K562 (cell line): ENCODE data around the gene THAP2. TPM values are rescaled to one million over a fixed set of nuclear protein-coding genes. Genes with fewer than 3 reads are reported as not detected.

Source experiments
- ATAC-seq: fragments of 200-7000 bp; cut with Tn5 transposase; 3 replicates; pipeline ENCODE4 v1.9.1; 2020; ENCODE audit warnings: moderate library complexity
- BruUV-seq: library from RNA; stranded (reverse); fragments of 400-500 nt; replicated peaks from 2 replicates; lab custom pipeline; 2021; lab: Mats Ljungman, UMichigan
- CTCF ChIA-PET: fragments of 300-600 bp; formaldehyde crosslinking; extraction: SDS; loops from one replicate; lab custom pipeline; 2021; ENCODE audit warnings: low intra/inter-chr PET ratio; lab: Yijun Ruan, JAX
- POLR2A ChIA-PET: fragments of 300-600, 350-650 bp; sonication (Branson Sonifier 250); formaldehyde crosslinking; extraction: SDS; loops from one replicate; lab custom pipeline; 2021; ENCODE audit warnings: antibody characterized with exemption, inconsistent platforms; lab: Yijun Ruan, JAX
- DNase-seq, 4 experiments: peaks; one replicate each; pipeline versions ENCODE4 v3.0.0 to v3.0.0-alpha.2; 2011 to 2018; ENCODE audit warnings: low spot score in 3 of 4, mixed read lengths in 3 of 4; ENCODE audit errors: extremely low read depth in 1 of 4
- FAIRE-seq: peaks from 2 replicates; lab custom pipeline; 2011; peaks lifted over from hg19 to GRCh38; lab: Jason Lieb, UNC
- H2AFZ ChIP-seq: 2 replicates; pipeline ENCODE4 v1.6.0; 2011; ENCODE audit warnings: low read depth, low read length, control low read depth, inconsistent platforms
- H3K27ac ChIP-seq: fragments of 200-600 bp; 3 replicates; pipeline ENCODE4 v1.8.0; 2011; ENCODE audit warnings: low read depth, mild to moderate bottlenecking, control low read depth, inconsistent platforms, low read length, moderate library complexity, mixed read lengths; ENCODE audit errors: extremely low read depth
- H3K27me3 ChIP-seq, 2 experiments: fragments of 300-600 bp in 1 of 2; 2 replicates in 1 of 2; 3 replicates in 1 of 2; pipeline versions ENCODE4 v1.6.0 to v1.8.0; 2011; ENCODE audit warnings: inconsistent platforms in 2 of 2, low read length in 2 of 2, mild to moderate bottlenecking in 1 of 2, mixed read lengths in 1 of 2, moderate library complexity in 1 of 2; ENCODE audit not compliant: control insufficient read depth in 2 of 2, insufficient read depth in 2 of 2
- H3K36me3 ChIP-seq: fragments of 300-600 bp; 3 replicates; pipeline ENCODE4 v1.8.0; 2011; ENCODE audit warnings: mild to moderate bottlenecking, low read length, inconsistent platforms; ENCODE audit not compliant: control insufficient read depth, insufficient read depth
- H3K4me1 ChIP-seq, 2 experiments: fragments of 200-600 bp in 1 of 2; replicated peaks in 1 of 2; 2 replicates in 1 of 2; 3 replicates in 1 of 2; pipeline versions ENCODE4 v1.5.1 to v1.8.0; 2011; ENCODE audit warnings: inconsistent platforms in 2 of 2, low read length in 2 of 2, mild to moderate bottlenecking in 1 of 2, mixed read lengths in 1 of 2, moderate library complexity in 1 of 2; ENCODE audit not compliant: control insufficient read depth in 2 of 2, insufficient read depth in 2 of 2
- H3K4me2 ChIP-seq: 2 replicates; pipeline ENCODE4 v1.6.1; 2011; ENCODE audit warnings: low read length, control low read depth, inconsistent platforms, mixed read lengths; ENCODE audit not compliant: insufficient read depth
- H3K4me3 ChIP-seq: fragments of 200-600 bp; sonication (generic), shearing (Covaris generic); 2 replicates; pipeline ENCODE4 v1.5.1; 2016; ENCODE audit warnings: control low read depth, inconsistent platforms
- H3K79me2 ChIP-seq: fragments of 200-600 bp; 3 replicates; pipeline ENCODE4 v1.8.0; 2011; ENCODE audit warnings: low read length, inconsistent platforms; ENCODE audit not compliant: control insufficient read depth, insufficient read depth
- H3K9ac ChIP-seq, 2 experiments: 2 replicates each; pipeline versions ENCODE4 v1.6.0 to v1.6.1; 2011; ENCODE audit warnings: low read depth in 2 of 2, low read length in 2 of 2, control low read depth in 1 of 2, inconsistent platforms in 1 of 2, mild to moderate bottlenecking in 1 of 2, mixed read lengths in 1 of 2; ENCODE audit not compliant: insufficient read depth in 1 of 2
- H3K9me1 ChIP-seq: one replicate; pipeline ENCODE4 v1.6.0; 2011; ENCODE audit warnings: inconsistent platforms, mild to moderate bottlenecking, low read length, moderate library complexity; ENCODE audit not compliant: control insufficient read depth, insufficient read depth
- H3K9me3 ChIP-seq: replicated peaks from 2 replicates; pipeline ENCODE4 v1.5.1; 2011; ENCODE audit warnings: low read depth, low read length, inconsistent platforms; ENCODE audit not compliant: control insufficient read depth, insufficient read depth
- H4K20me1 ChIP-seq: replicated peaks from 2 replicates; pipeline ENCODE4 v1.6.1; 2011; ENCODE audit warnings: low read length, inconsistent platforms, mixed read lengths; ENCODE audit not compliant: control insufficient read depth, insufficient read depth
- AFF1 ChIP-seq, 2 experiments: fragments of 450-650 bp; IDR thresholded peaks; 2 replicates each; pipeline ENCODE4 v1.6.1; 2018; ENCODE audit warnings: mild to moderate bottlenecking in 2 of 2, low read depth in 1 of 2; ENCODE audit not compliant: partially characterized antibody in 2 of 2
- CHD1 ChIP-seq: fragments of 200-600 bp; sonication (generic); IDR thresholded peaks from one replicate; pipeline ENCODE4 v1.6.1; 2012; ENCODE audit warnings: mild to moderate bottlenecking, moderate library complexity, low read length, inconsistent platforms
- ESRRA ChIP-seq: fragments of 450-650 bp; IDR thresholded peaks from 2 replicates; pipeline ENCODE4 v1.6.1; 2014; ENCODE audit warnings: low read depth, mild to moderate bottlenecking, moderate library complexity, borderline replicate concordance
- GMEB1 ChIP-seq: fragments of 250-450 bp; sonication (Bioruptor Pico); IDR thresholded peaks from 2 replicates; pipeline ENCODE4 v1.4.0; 2020; ENCODE audit warnings: mild to moderate bottlenecking
- HMGN3 ChIP-seq: IDR thresholded peaks from 2 replicates; pipeline ENCODE4 v1.6.1; 2011; ENCODE audit warnings: borderline replicate concordance, low read depth, mild to moderate bottlenecking, mixed read lengths, low read length; ENCODE audit not compliant: insufficient read length; ENCODE audit errors: extremely low read depth
- MCM7 ChIP-seq, 2 experiments: fragments of 450-650 bp; IDR thresholded peaks; 2 replicates each; pipeline ENCODE4 v1.6.1; 2016 to 2018
- MLX ChIP-seq, 2 experiments: fragments of 450-650 bp in 1 of 2; sonication (generic) in 1 of 2; formaldehyde crosslinking; conservative IDR thresholded peaks; 2 replicates each; pipeline versions ENCODE4 v1.4.0 to v1.8.1; 2020 to 2022; ENCODE audit warnings: mild to moderate bottlenecking in 1 of 2, missing genetic modification reagents in 1 of 2
- PCBP2 ChIP-seq: fragments of 200-400 bp; formaldehyde crosslinking; IDR thresholded peaks from 2 replicates; pipeline ENCODE4 v1.6.1; 2018; ENCODE audit warnings: low read length, low read depth, mild to moderate bottlenecking, moderate library complexity; ENCODE audit not compliant: poor library complexity, severe bottlenecking
- RAD51 ChIP-seq: fragments of 450-650 bp; IDR thresholded peaks from 2 replicates; pipeline ENCODE4 v1.7.1; 2016; ENCODE audit warnings: low read depth, mild to moderate bottlenecking, borderline replicate concordance
- SNRNP70 ChIP-seq: fragments of 200-400 bp; formaldehyde crosslinking; optimal IDR thresholded peaks from 2 replicates; pipeline ENCODE3; 2017; ENCODE audit warnings: low read depth, low read length
- SP2 ChIP-seq: IDR thresholded peaks from 2 replicates; pipeline ENCODE4 v1.6.1; 2011; ENCODE audit warnings: mild to moderate bottlenecking, low read depth, low read length, moderate library complexity; ENCODE audit not compliant: poor library complexity, severe bottlenecking; ENCODE audit errors: extremely low read depth
- THAP7 ChIP-seq: fragments of 250-450 bp; sonication (Bioruptor Pico); IDR thresholded peaks from 2 replicates; pipeline ENCODE4 v1.5.0; 2021
- WGBS: fragments of 100-300 bp; shearing (Covaris generic); methylation state at CpG from one replicate; pipeline ENCODE4 v1.1.6; 2016; ENCODE audit warnings: low coverage, mixed read lengths; ENCODE audit not compliant: insufficient coverage; ENCODE audit errors: missing lambda C conversion rate; 5-methylcytosine and 5-hydroxymethylcytosine counted together
- in situ Hi-C: fragments of 300-500 bp; cut with MboI; formaldehyde crosslinking; loops from 4 replicates; pipeline ENCODE4 v1.15.0; 2018; ENCODE audit warnings: inconsistent platforms, mixed read lengths
- intact Hi-C: fragments of 100-400 bp; cut with micrococcal nuclease; formaldehyde crosslinking; loops from 2 replicates; pipeline ENCODE4 v1.14.2; 2022
- polyA plus RNA-seq, 8 experiments: library from polyadenylated mRNA; depleted of rRNA in 4 of 8; stranded (reverse) in 5 of 8; unstranded in 3 of 8; fragments of >200 nt; fragmentation: Nextera tagmentation in 2 of 8; fragmentation: Illumina TruSeq in 1 of 8; extraction: Ambion mirVana in 2 of 8; extraction: Trizol in 1 of 8; gene quantifications; 2 replicates each; pipeline versions ENCODE4 v1.2.1 to v1.2.3, GENCODE V29; 2011 to 2014; ENCODE audit warnings: inconsistent platforms in 1 of 8, missing spikeins in 1 of 8
- total RNA-seq, 7 experiments: library from RNA; depleted of rRNA in 6 of 7; stranded (reverse); fragments of >200 nt in 6 of 7; fragmentation: Illumina TruSeq in 2 of 7; extraction: Trizol in 2 of 7; gene quantifications; 2 replicates each; pipeline versions ENCODE4 v1.2.1 to v1.2.3, GENCODE V29; 2011 to 2021; ENCODE audit warnings: low replicate concordance in 1 of 7
- TF ChIP-seq, protein P1 (sequence below): fragments of 450-650 bp; IDR thresholded peaks from 2 replicates; pipeline ENCODE4 v1.6.1; 2018; ENCODE audit warnings: mild to moderate bottlenecking, low read depth; ENCODE audit not compliant: partially characterized antibody

Gene THAP2
- total and polyA plus RNA-seq, 9 of the 15 experiments (the other 6 are each of a cell fraction or from before 2014, with no cell fraction given), result 1.8 to 18.9 (median 7.3) TPM

GRCh38 chr12:71704920-71705319 lies 40.8 kb downstream of the THAP2 start:
- H3K27ac ChIP-seq, result no peak overlapping the region
- ATAC-seq (no peak), FAIRE-seq (no peak), DNase-seq (no peak)
- no peak overlapping the region for H2AFZ ChIP-seq
- 63% methylated on average over 2 of the region's 2 CpGs for WGBS
- H3K36me3 ChIP-seq, result no peaks in the 10 kb centered on the region; the same call in 2 of the 3 replicates
- no peak overlapping the region for H3K9ac ChIP-seq
- no peaks in the 10 kb centered on the region for H4K20me1 ChIP-seq
- H3K79me2 ChIP-seq, result no peaks in the 10 kb centered on the region
- POLR2A ChIA-PET, result interaction anchor here (0.6 kb wide), 1 partner anchor 128 kb away, joined by 4 read pairs; no protein-coding TSS in a partner anchor
- intact Hi-C loops, result no loop called here
- CTCF ChIA-PET, result no interaction called here
- no peaks in the 10 kb centered on the region for H3K9me3 ChIP-seq
- in situ Hi-C loops, result no loop called here
- H3K4me3 ChIP-seq, result no peak overlapping the region
- no TSS peak for BruUV-seq
- H3K9me1 ChIP-seq, result no peaks in the 10 kb centered on the region
- no peaks in the 10 kb centered on the region for H3K27me3 ChIP-seq
- no peak overlapping the region for H3K4me2 ChIP-seq
- H3K4me1 ChIP-seq, result no peaks in the 10 kb centered on the region; a peak in 2 of 5 replicates
- TF ChIP-seq SNRNP70, result no peak
- TF ChIP-seq MLX (CRISPR knock-in tag; conservative IDR thresholded peaks at IDR 0.05), result no peak
- no peak for TF ChIP-seq THAP7 (CRISPR knock-in tag)
- no peak for TF ChIP-seq RAD51
- no peak for TF ChIP-seq HMGN3
- no peak for TF ChIP-seq PCBP2
- no peak for TF ChIP-seq CHD1
- no peak for TF ChIP-seq MCM7 (IDR thresholded peaks at IDR 0.05)
- no peak for TF ChIP-seq SP2
- no peak for TF ChIP-seq GMEB1 (CRISPR knock-in tag)
- TF ChIP-seq ESRRA, result no peak
- TF ChIP-seq, protein P1, sequence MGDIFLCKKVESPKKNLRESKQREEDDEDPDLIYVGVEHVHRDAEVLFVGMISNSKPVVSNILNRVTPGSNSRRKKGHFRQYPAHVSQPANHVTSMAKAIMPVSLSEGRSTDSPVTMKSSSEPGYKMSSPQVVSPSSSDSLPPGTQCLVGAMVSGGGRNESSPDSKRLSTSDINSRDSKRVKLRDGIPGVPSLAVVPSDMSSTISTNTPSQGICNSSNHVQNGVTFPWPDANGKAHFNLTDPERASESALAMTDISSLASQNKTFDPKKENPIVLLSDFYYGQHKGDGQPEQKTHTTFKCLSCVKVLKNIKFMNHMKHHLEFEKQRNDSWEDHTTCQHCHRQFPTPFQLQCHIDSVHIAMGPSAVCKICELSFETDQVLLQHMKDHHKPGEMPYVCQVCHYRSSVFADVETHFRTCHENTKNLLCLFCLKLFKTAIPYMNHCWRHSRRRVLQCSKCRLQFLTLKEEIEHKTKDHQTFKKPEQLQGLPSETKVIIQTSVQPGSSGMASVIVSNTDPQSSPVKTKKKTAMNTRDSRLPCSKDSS, result no peak
- TF ChIP-seq AFF1 (IDR thresholded peaks at IDR 0.05; ENCODE audit: low read depth in 1 of 2, partially characterized antibody in 2 of 2), result no peak
